Testis (tissue), 3 donors: Measurements from ENCODE around the gene WDR82. TPM values are rescaled to one million over a fixed set of nuclear protein-coding genes. Genes with fewer than 3 reads are reported as not detected.

Source experiments
- DNase-seq: peaks from one replicate; pipeline ENCODE4 v3.0.0-alpha.2; 2019
- H3K27ac ChIP-seq, 2 donors: fragments of 200-600 bp; sonication (generic); one replicate each; pipeline ENCODE4 v1.5.1; 2019
- H3K27me3 ChIP-seq: fragments of 200-600 bp; sonication (generic); one replicate; pipeline ENCODE4 v1.5.1; 2019
- H3K36me3 ChIP-seq: fragments of 200-600 bp; sonication (generic); one replicate; pipeline ENCODE4 v1.5.1; 2017; ENCODE audit warnings: low read depth; ENCODE audit errors: missing control alignments
- H3K4me1 ChIP-seq: fragments of 200-600 bp; sonication (generic); one replicate; pipeline ENCODE4 v1.5.1; 2019
- H3K4me3 ChIP-seq, 2 donors: fragments of 200-600 bp; sonication (generic); one replicate each; pipeline ENCODE4 v1.5.1; 2017 to 2019
- H3K9me3 ChIP-seq: fragments of 200-600 bp; sonication (generic); one replicate; pipeline ENCODE4 v1.5.1; 2017
- POLR2A ChIP-seq: fragments of 450-650 bp; IDR thresholded peaks from one replicate; pipeline ENCODE4 v1.6.1; 2017; ENCODE audit warnings: antibody characterized with exemption, mild to moderate bottlenecking, moderate library complexity
- WGBS, 2 donors: methylation state at CpG; one replicate each; pipeline ENCODE4 v1.1.5; 2018; 5-methylcytosine and 5-hydroxymethylcytosine counted together
- intact Hi-C: fragments of 100-400 bp; cut with DNase I; formaldehyde crosslinking; loops from one replicate; pipeline ENCODE4 v1.15.1; 2023; ENCODE audit warnings: low total_unique reads
- polyA plus RNA-seq: library from polyadenylated mRNA; stranded (reverse); fragments of 350-450 nt; fragmentation: Illumina TruSeq; extraction: RNeasy Lipid Tissue Mini Kit (QIAGEN cat#74804); gene quantifications from one replicate; pipeline ENCODE4 v1.2.3, GENCODE V29; 2014; ENCODE audit warnings: low read depth, low replicate concordance; ENCODE audit not compliant: insufficient read depth
- total RNA-seq, 2 donors: library from RNA; depleted of rRNA; stranded (reverse); fragments of >200 nt; gene quantifications; one replicate each; pipeline ENCODE4 v1.2.3, GENCODE V29; 2016
- TF ChIP-seq, protein P1 (sequence below), 3 experiments: fragments of 450-650 bp in 2 of 3; fragments of 200-600 bp in 1 of 3; sonication (generic) in 1 of 3; IDR thresholded peaks; one replicate each; pipeline ENCODE4 v1.5.1; 2016 to 2019; ENCODE audit warnings: antibody characterized with exemption in 3 of 3, mild to moderate bottlenecking in 2 of 3, moderate library complexity in 1 of 3

The WDR82 gene
- total and polyA plus RNA-seq, 3 donors from 2014 or later = 76.1 to 85.7 (median 80.9) TPM

DNA sequence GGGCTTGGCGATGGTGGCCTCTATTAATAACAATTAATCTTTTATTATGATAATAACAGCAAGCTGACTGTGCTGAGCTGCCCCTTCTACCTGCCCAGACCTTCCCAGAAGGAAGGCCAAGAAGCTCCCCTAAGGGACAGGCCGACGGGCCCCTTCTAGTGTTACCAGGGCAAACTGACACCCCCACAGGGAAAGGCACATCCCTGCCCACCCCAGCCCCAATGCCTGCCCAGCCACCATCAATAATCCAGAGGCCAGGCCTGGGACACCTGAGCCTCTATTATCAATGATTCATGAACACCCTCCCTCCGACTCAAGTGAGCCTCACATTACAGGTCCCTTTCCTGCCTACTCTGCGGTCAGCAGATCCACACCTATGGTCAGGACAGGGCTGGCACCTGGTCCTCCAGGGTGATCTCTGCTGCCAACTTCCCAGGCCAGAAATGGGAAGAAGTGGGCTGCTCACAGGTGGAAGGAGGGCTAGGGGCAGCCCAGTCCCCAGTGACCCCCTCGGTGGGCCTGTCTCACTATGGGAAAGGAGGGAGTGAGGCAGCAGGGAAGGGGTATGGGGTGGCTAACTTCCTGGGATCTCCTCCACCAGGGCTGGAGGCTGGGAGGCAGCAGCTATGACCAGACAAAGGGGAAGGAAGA is 41.3 kb downstream of the WDR82 start:
- 71 to 74% methylated on average over 4 to 6 of the region's 6 CpGs for WGBS, 2 donors
- no peaks in the 10 kb centered on the region for H3K9me3 ChIP-seq
- no peaks in the 10 kb centered on the region for H3K36me3 ChIP-seq
- peaks cover 38% of the 10 kb centered on the region for H3K4me1 ChIP-seq
- DNase-seq = no peak
- H3K27ac ChIP-seq = peak overlapping the region; percentile 55 to 93
- TF ChIP-seq POLR2A = no peak
- TF ChIP-seq, protein P1, sequence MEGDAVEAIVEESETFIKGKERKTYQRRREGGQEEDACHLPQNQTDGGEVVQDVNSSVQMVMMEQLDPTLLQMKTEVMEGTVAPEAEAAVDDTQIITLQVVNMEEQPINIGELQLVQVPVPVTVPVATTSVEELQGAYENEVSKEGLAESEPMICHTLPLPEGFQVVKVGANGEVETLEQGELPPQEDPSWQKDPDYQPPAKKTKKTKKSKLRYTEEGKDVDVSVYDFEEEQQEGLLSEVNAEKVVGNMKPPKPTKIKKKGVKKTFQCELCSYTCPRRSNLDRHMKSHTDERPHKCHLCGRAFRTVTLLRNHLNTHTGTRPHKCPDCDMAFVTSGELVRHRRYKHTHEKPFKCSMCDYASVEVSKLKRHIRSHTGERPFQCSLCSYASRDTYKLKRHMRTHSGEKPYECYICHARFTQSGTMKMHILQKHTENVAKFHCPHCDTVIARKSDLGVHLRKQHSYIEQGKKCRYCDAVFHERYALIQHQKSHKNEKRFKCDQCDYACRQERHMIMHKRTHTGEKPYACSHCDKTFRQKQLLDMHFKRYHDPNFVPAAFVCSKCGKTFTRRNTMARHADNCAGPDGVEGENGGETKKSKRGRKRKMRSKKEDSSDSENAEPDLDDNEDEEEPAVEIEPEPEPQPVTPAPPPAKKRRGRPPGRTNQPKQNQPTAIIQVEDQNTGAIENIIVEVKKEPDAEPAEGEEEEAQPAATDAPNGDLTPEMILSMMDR (IDR thresholded peaks at IDR 0.05) = no peak
- H3K27me3 ChIP-seq = no peaks in the 10 kb centered on the region
- intact Hi-C loops = loop anchor here (5.0 kb wide), 1 partner anchor 50 kb away; the partner anchor contains the start of gene GLYCTK
- no peak overlapping the region for H3K4me3 ChIP-seq

DNA sequence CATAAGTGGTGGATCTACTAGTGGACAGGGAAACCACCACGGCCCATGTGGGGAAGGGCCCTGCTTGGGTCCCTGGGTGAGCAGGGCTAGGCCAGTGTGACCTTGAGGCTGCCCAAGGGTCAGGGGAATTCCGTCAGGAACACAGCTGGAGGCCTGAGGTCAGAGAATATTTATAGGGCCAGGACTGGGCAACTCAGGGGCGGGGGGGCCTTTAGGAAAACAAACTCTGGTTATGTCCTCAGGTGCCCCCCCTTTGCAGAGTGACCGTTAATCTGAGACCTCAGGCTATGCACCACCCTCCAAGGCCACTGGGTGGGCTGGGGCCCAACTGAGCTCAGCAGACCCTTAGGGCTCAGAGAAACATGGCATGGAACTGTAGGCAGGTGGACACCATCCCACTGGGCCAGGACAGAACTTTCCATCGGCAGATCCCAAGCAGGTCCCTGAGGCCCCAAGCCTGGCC is 42.0 kb downstream of the WDR82 start:
- Histone ChIP-seq H3K27me3 (no peaks in the 10 kb centered on the region), H3K27ac (peak overlapping the region in 1 of 2 donors; percentile 93), H3K4me1 (peaks cover 38% of the 10 kb centered on the region), H3K9me3 (no peaks in the 10 kb centered on the region), H3K4me3 (no peak overlapping the region), H3K36me3 (no peaks in the 10 kb centered on the region)
- WGBS, 2 donors = 51 to 64% methylated on average over 4 to 5 of the region's 5 CpGs
- no peak for DNase-seq
- TF ChIP-seq, protein P1 (IDR thresholded peaks at IDR 0.05) = no peak
- no peak for TF ChIP-seq POLR2A
- intact Hi-C loops = loop anchor here (5.0 kb wide), 1 partner anchor 51 kb away; the partner anchor contains the start of gene GLYCTK

DNA sequence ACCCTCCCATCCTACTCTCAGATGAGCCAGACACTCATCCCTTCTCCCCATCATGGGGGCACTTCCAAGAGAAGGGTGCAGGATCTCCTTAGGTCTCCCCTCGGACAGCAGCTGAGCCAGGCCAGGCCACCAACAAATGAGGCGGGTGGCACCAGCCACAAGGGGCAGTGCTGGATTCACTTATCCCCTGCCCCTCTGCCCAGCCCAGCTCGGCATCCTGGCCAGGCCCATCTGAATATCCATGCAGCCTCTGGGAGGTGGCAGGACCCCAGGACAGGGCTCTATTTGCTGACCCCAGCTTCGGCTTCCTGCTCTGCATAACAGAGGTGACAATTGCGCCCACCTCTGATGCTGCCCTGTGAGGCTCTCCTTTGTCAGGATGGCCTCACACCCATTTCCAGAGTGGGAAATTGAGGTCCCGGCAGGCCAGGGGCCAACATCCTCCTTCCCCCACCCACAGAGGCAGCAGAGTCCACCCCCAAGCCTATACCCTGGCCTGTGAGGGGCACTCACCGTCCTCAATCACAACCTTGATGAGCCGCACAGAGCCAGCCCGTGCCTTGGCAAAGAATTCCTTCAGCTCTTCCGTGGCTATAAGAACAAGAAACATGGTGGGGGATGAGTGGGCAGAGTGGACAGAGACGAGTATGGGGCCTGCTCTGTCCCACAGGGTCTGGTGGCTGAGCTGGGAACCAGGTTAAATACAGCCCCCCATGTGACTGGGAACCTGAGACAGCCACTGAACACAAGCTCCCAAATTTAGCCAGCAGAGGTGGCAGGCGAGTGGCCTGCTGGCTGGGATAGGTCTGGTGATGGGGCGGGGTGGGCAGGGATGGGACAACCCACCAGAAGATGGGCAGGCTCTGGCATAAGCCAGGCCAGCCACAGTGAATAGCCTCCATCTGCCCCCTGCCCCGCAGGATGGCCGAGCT is 43.7 kb downstream of the WDR82 start:
- H3K9me3 ChIP-seq = no peaks in the 10 kb centered on the region
- no peak for DNase-seq
- H3K4me1 ChIP-seq = peaks cover 31% of the 10 kb centered on the region
- no peak for TF ChIP-seq POLR2A
- TF ChIP-seq, protein P1 (IDR thresholded peaks at IDR 0.05) = no peak
- no peak overlapping the region for H3K4me3 ChIP-seq
- no peaks in the 10 kb centered on the region for H3K27me3 ChIP-seq
- H3K36me3 ChIP-seq = no peaks in the 10 kb centered on the region
- intact Hi-C loops = loop anchor here (5.0 kb wide), 1 partner anchor 53 kb away; the partner anchor contains the start of gene GLYCTK
- 87 to 89% methylated on average over 15 of the region's 15 CpGs for WGBS, 2 donors
- H3K27ac ChIP-seq = no peak overlapping the region

DNA sequence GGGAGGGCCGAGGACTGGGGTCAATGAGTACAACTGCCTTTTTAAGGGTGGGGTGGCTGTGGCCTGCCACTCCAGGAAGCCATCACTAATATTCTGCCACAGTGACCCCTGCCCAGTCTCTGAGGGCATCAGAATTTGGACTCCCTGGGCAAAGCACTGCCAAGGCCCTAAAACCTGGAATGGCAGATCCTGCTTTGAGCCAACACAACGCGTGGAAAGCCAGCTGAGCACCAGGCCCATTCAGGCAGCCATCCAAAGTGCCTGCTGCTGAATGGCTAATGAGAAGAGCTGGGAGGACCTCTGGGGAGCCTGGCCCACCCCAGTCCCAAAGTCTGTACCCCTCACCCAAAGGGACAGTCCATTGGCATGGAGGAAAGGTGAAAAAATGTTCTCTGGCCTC is 44.5 kb downstream of the WDR82 start:
- no peaks in the 10 kb centered on the region for H3K36me3 ChIP-seq
- WGBS, 2 donors = 88 to 96% methylated on average over 3 of the region's 3 CpGs

More for the DNA sequence above, 44.5 kb downstream of the WDR82 start:
- intact Hi-C loops = no loop called here
- Histone ChIP-seq H3K4me1 (peaks cover 28% of the 10 kb centered on the region), H3K4me3 (no peak overlapping the region), H3K27me3 (no peaks in the 10 kb centered on the region), H3K9me3 (no peaks in the 10 kb centered on the region), H3K27ac (no peak overlapping the region)
- DNase-seq = no peak
- TF ChIP-seq POLR2A = no peak
- TF ChIP-seq, protein P1 (IDR thresholded peaks at IDR 0.05) = no peak
